Cerebellar nuclear complex (tissue), 1 donor: ENCODE results near the gene RNF115.
"Not testable (repeated sequence)": the region's sequence is repeated elsewhere in the genome, so short reads cannot be mapped to it uniquely, and the experiment has no call there.

Source experiments
- DNase-seq, 2 experiments: peaks; one replicate each; lab custom pipeline; 2025; lab: John Stamatoyannopoulos, UW

RNF115 gene

GRCh38 chr1:145827966-145828365, 4.1 kb upstream of the RNF115 start:
- DNase-seq, result no peak

GRCh38 chr1:145826030-145826429, 2.1 kb upstream of the RNF115 start:
- no peak for DNase-seq

- no peak for DNase-seq
Measured at GRCh38 chr1:145824499-145824842, 576 bp upstream of the RNF115 start.

- not testable (repeated sequence) for DNase-seq
Measured at GRCh38 chr1:145822779-145823331, 1.0 kb downstream of the RNF115 start.

- DNase-seq, result not testable (repeated sequence)
Measured at GRCh38 chr1:145818095-145818494, 5.8 kb downstream of the RNF115 start.

- not testable (repeated sequence) for DNase-seq
Measured at GRCh38 chr1:145812977-145813810, 10.7 kb downstream of the RNF115 start.

- DNase-seq, result no peak
Measured at GRCh38 chr1:145806844-145807243, 17.1 kb downstream of the RNF115 start.

GRCh38 chr1:145806408-145806807, 17.5 kb downstream of the RNF115 start:
- no peak for DNase-seq

- no peak for DNase-seq
Measured at GRCh38 chr1:145805057-145805456, 18.8 kb downstream of the RNF115 start.

GRCh38 chr1:145804235-145805045, 19.5 kb downstream of the RNF115 start:
- DNase-seq, result no peak

GRCh38 chr1:145799806-145800205, 24.1 kb downstream of the RNF115 start:
- DNase-seq, result no peak

GRCh38 chr1:145796753-145797152, 27.1 kb downstream of the RNF115 start:
- DNase-seq, result no peak

GRCh38 chr1:145795257-145795881, 28.5 kb downstream of the RNF115 start:
- no peak for DNase-seq

- no peak for DNase-seq
Measured at GRCh38 chr1:145792484-145792883, 31.4 kb downstream of the RNF115 start.

- not testable (repeated sequence) for DNase-seq
Measured at GRCh38 chr1:145791860-145792259, 32.0 kb downstream of the RNF115 start.

GRCh38 chr1:145788580-145788979, 35.3 kb downstream of the RNF115 start:
- no peak for DNase-seq

- DNase-seq, result no peak
Measured at GRCh38 chr1:145786271-145786670, 37.6 kb downstream of the RNF115 start.

- no peak for DNase-seq
Measured at GRCh38 chr1:145785547-145785946, 38.3 kb downstream of the RNF115 start.

GRCh38 chr1:145784409-145784808, 39.5 kb downstream of the RNF115 start:
- DNase-seq, result peak in 1 of 2 experiments; percentile 17

GRCh38 chr1:145782272-145783099, 41.4 kb downstream of the RNF115 start:
- no peak for DNase-seq

GRCh38 chr1:145778146-145778540, 45.8 kb downstream of the RNF115 start:
- DNase-seq, result no peak
